ENCODE measurements around the gene PLCH2.

PLCH2 gene

DNA sequence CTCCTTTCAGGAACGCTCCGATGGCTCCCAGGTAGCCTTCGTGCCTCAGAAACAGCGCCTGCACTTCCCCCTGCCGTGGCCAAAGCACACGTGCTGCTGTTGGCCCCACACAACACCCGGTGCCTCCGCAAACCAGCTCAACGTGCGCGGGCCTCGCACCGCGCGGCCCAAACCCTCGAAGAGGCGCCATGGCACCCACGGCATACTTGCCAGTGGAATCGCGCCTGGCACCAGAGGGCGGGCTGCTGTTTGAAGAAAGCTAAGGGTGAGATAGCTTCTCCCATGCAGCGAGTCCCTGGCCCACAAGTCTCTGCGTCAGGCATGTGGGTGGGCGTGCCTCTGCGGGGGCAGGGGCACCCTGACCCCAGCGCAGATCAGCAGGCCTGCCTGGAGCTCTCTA, 42.4 kb downstream of the PLCH2 start:
- Histone ChIP-seq H3K36me3 (ENCODE audit: insufficient read depth, low read length) (peaks cover 88% of the 10 kb centered on the region), H3K4me2 (ENCODE audit: insufficient read depth, low read length) (no peak overlapping the region), H4K20me1 (ENCODE audit: insufficient read depth, low read length) (peaks cover 79% of the 10 kb centered on the region), H3K9ac (ENCODE audit: low read depth, low read length) (no peak overlapping the region), H3K4me1 (ENCODE audit: insufficient read depth, low read length) (peaks cover 7% of the 10 kb centered on the region), H2AFZ (ENCODE audit: low read depth, low read length) (no peak overlapping the region), H3K4me3 (ENCODE audit: low read depth in 1 of 2, low read length in 2 of 2) (no peak overlapping the region), H3K79me2 (ENCODE audit: insufficient read depth, low read length) (peaks cover 25% of the 10 kb centered on the region), H3K27ac (ENCODE audit: low read length) (no peak overlapping the region), H3K9me3 (ENCODE audit: insufficient read depth, low read length, severe bottlenecking) (no peaks in the 10 kb centered on the region), H3K27me3 (ENCODE audit: insufficient read depth, low read length, poor library complexity) (no peaks in the 10 kb centered on the region)
- ATAC-seq (ENCODE audit: insufficient read depth, low read depth) (no peak), DNase-seq (no peak)
- TF ChIP-seq, protein P1, sequence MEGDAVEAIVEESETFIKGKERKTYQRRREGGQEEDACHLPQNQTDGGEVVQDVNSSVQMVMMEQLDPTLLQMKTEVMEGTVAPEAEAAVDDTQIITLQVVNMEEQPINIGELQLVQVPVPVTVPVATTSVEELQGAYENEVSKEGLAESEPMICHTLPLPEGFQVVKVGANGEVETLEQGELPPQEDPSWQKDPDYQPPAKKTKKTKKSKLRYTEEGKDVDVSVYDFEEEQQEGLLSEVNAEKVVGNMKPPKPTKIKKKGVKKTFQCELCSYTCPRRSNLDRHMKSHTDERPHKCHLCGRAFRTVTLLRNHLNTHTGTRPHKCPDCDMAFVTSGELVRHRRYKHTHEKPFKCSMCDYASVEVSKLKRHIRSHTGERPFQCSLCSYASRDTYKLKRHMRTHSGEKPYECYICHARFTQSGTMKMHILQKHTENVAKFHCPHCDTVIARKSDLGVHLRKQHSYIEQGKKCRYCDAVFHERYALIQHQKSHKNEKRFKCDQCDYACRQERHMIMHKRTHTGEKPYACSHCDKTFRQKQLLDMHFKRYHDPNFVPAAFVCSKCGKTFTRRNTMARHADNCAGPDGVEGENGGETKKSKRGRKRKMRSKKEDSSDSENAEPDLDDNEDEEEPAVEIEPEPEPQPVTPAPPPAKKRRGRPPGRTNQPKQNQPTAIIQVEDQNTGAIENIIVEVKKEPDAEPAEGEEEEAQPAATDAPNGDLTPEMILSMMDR (IDR thresholded peaks at IDR 0.05; ENCODE audit: borderline replicate concordance, extremely low read depth, low read length, poor library complexity, severe bottlenecking), result no peak
- no peak for TF ChIP-seq EZH2 (IDR thresholded peaks at IDR 0.05; ENCODE audit: borderline replicate concordance, low read depth, low read length, severe bottlenecking)

DNA sequence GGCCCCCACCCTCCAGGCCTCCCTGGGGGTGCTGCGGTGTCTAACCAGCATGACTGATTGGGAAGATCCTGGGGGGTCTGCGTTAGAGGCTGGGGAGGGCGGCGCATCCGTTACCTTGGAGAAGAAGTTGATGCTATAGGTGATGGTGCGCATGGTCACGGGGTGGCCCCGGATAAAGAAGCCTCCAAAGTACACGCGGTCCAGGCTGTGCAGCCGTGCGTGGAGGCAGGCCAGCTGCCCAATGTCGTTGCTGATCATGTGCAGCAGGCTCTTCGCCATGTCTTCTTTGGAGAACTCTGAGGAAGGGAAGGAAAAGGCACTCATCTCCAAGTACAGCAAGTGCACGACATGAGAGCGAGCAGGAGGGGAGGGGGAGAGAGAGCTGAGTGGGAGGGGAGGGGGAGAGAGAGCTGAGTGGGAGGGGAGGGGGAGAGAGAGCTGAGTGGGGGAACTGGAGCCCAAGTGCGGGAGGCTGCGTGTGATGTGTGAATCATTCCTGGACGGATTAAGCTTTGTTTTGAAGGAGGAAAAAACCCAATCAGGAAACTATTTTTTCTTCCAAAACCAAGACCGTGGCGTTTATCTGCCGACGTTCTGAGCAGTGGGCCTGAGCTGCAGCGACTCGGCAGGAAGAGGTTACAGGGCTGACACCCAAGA, 43.1 kb downstream of the PLCH2 start:
- Histone ChIP-seq H4K20me1 (ENCODE audit: insufficient read depth, low read length) (peaks cover 82% of the 10 kb centered on the region), H3K4me1 (ENCODE audit: insufficient read depth, low read length) (peaks cover 13% of the 10 kb centered on the region), H3K9ac (ENCODE audit: low read depth, low read length) (no peak overlapping the region), H3K4me3 (ENCODE audit: low read depth in 1 of 2, low read length in 2 of 2) (no peak overlapping the region), H3K79me2 (ENCODE audit: insufficient read depth, low read length) (peaks cover 31% of the 10 kb centered on the region), H3K9me3 (ENCODE audit: insufficient read depth, low read length, severe bottlenecking) (no peaks in the 10 kb centered on the region), H3K27ac (ENCODE audit: low read length) (no peak overlapping the region), H3K27me3 (ENCODE audit: insufficient read depth, low read length, poor library complexity) (no peaks in the 10 kb centered on the region), H2AFZ (ENCODE audit: low read depth, low read length) (no peak overlapping the region), H3K4me2 (ENCODE audit: insufficient read depth, low read length) (no peak overlapping the region), H3K36me3 (ENCODE audit: insufficient read depth, low read length) (peaks cover 87% of the 10 kb centered on the region)
- ATAC-seq (ENCODE audit: insufficient read depth, low read depth), result no peak
- no peak for DNase-seq
- TF ChIP-seq EZH2 (IDR thresholded peaks at IDR 0.05; ENCODE audit: borderline replicate concordance, low read depth, low read length, severe bottlenecking), result no peak
- TF ChIP-seq, protein P1 (IDR thresholded peaks at IDR 0.05; ENCODE audit: borderline replicate concordance, extremely low read depth, low read length, poor library complexity, severe bottlenecking), result no peak

DNA sequence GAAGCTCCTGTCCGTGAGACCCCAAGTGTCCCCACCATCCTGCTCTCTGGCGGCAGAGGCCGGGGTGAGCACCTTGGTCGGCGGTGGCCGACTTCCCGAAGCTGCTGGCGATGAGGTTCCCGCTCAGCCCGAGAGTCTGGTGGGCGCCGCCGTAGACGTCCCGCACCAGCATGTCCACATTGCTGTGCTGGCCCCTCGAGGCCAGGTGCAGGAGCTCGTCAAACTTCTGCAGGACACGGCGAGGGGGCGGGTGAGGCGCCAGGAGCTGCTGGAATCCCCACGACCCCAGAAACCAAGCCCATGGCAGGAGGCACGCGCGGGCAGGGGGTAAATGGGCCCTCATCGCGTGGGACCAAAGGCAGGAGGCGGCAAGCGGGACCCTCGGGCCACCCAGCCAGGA, 43.6 kb downstream of the PLCH2 start:
- H3K4me3 ChIP-seq (ENCODE audit: low read depth in 1 of 2, low read length in 2 of 2), result no peak overlapping the region
- H4K20me1 ChIP-seq (ENCODE audit: insufficient read depth, low read length), result peaks cover 86% of the 10 kb centered on the region
- H3K79me2 ChIP-seq (ENCODE audit: insufficient read depth, low read length), result peaks cover 37% of the 10 kb centered on the region
- H3K9ac ChIP-seq (ENCODE audit: low read depth, low read length), result no peak overlapping the region
- ATAC-seq (ENCODE audit: insufficient read depth, low read depth) (no peak), DNase-seq (no peak)
- H3K36me3 ChIP-seq (ENCODE audit: insufficient read depth, low read length), result peaks cover 86% of the 10 kb centered on the region
- TF ChIP-seq EZH2 (IDR thresholded peaks at IDR 0.05; ENCODE audit: borderline replicate concordance, low read depth, low read length, severe bottlenecking), result no peak
- TF ChIP-seq, protein P1 (IDR thresholded peaks at IDR 0.05; ENCODE audit: borderline replicate concordance, extremely low read depth, low read length, poor library complexity, severe bottlenecking), result no peak
- H3K27ac ChIP-seq (ENCODE audit: low read length), result no peak overlapping the region
- H3K27me3 ChIP-seq (ENCODE audit: insufficient read depth, low read length, poor library complexity), result no peaks in the 10 kb centered on the region
- H3K9me3 ChIP-seq (ENCODE audit: insufficient read depth, low read length, severe bottlenecking), result no peaks in the 10 kb centered on the region
- H2AFZ ChIP-seq (ENCODE audit: low read depth, low read length), result no peak overlapping the region
- H3K4me1 ChIP-seq (ENCODE audit: insufficient read depth, low read length), result peaks cover 19% of the 10 kb centered on the region
- no peak overlapping the region for H3K4me2 ChIP-seq (ENCODE audit: insufficient read depth, low read length)

Data from DND-41 (cell line).